ENCODE measurements around the gene NUDT8.
"Not testable (repeated sequence)": the region's sequence is repeated elsewhere in the genome, so short reads cannot be mapped to it uniquely, and the experiment has no call there.

NUDT8 gene

GRCh38 chr11:67611704-67612587 is 17.8 kb downstream of the NUDT8 start:
- no peak for DNase-seq (ENCODE audit: low spot score)

- DNase-seq (ENCODE audit: low spot score): no peak
These were observed 18.6 kb downstream of the NUDT8 start for GRCh38 chr11:67611165-67611564.

GRCh38 chr11:67610302-67610868 is 19.4 kb downstream of the NUDT8 start:
- no peak for DNase-seq (ENCODE audit: low spot score)

- no peak for DNase-seq (ENCODE audit: low spot score)
These were observed 20.4 kb downstream of the NUDT8 start for GRCh38 chr11:67609316-67609715.

- DNase-seq (ENCODE audit: low spot score): no peak
These were observed 21.3 kb downstream of the NUDT8 start for GRCh38 chr11:67608486-67608885.

GRCh38 chr11:67607507-67607906 is 22.2 kb downstream of the NUDT8 start:
- no peak for DNase-seq (ENCODE audit: low spot score)

GRCh38 chr11:67606492-67607295 is 23.0 kb downstream of the NUDT8 start, which contains the start of gene NDUFV1:
NDUFV1 (plus strand) TSS chr11:67606936; CDS start chr11:67607005, 69 bp downstream.
- peak; percentile 95 for DNase-seq (ENCODE audit: low spot score)

- DNase-seq (ENCODE audit: low spot score): no peak
These were observed 23.6 kb downstream of the NUDT8 start for GRCh38 chr11:67606093-67606491.

- DNase-seq (ENCODE audit: low spot score): no peak
These were observed 24.3 kb downstream of the NUDT8 start for GRCh38 chr11:67605231-67606011.

- DNase-seq (ENCODE audit: low spot score): no peak
These were observed 24.9 kb downstream of the NUDT8 start for GRCh38 chr11:67604815-67605214.

GRCh38 chr11:67604119-67604518 is 25.6 kb downstream of the NUDT8 start:
- not testable (repeated sequence) for DNase-seq (ENCODE audit: low spot score)

GRCh38 chr11:67601098-67601497 is 28.6 kb downstream of the NUDT8 start:
- no peak for DNase-seq (ENCODE audit: low spot score)

GRCh38 chr11:67600324-67601029 is 29.3 kb downstream of the NUDT8 start:
- DNase-seq (ENCODE audit: low spot score): no peak

- DNase-seq (ENCODE audit: low spot score): no peak
These were observed 30.6 kb downstream of the NUDT8 start for GRCh38 chr11:67599149-67599548.

- DNase-seq (ENCODE audit: low spot score): not testable (repeated sequence)
These were observed 31.8 kb downstream of the NUDT8 start for GRCh38 chr11:67597963-67598362.

- DNase-seq (ENCODE audit: low spot score): not testable (repeated sequence)
These were observed 32.3 kb downstream of the NUDT8 start for GRCh38 chr11:67597458-67597857.

- no peak for DNase-seq (ENCODE audit: low spot score)
These were observed 32.9 kb downstream of the NUDT8 start for GRCh38 chr11:67596753-67597300.

GRCh38 chr11:67594480-67594879 is 35.3 kb downstream of the NUDT8 start:
- DNase-seq (ENCODE audit: low spot score): no peak

GRCh38 chr11:67593565-67593905 is 36.2 kb downstream of the NUDT8 start:
- DNase-seq (ENCODE audit: low spot score): no peak

GRCh38 chr11:67592880-67593564 is 36.7 kb downstream of the NUDT8 start:
- no peak for DNase-seq (ENCODE audit: low spot score)

All from hematopoietic multipotent progenitor cell treated with erythropoietin and hydrocortisone succinate and interleukin-3 and kit ligand, for 15 days (in vitro differentiated cells).